ENCODE measurements around the gene CARNS1. TPM values are rescaled to one million over a fixed set of nuclear protein-coding genes. Genes with fewer than 3 reads are reported as not detected.

CARNS1 gene
- polyA plus RNA-seq, 1 experiment = 0.12 TPM

DNA sequence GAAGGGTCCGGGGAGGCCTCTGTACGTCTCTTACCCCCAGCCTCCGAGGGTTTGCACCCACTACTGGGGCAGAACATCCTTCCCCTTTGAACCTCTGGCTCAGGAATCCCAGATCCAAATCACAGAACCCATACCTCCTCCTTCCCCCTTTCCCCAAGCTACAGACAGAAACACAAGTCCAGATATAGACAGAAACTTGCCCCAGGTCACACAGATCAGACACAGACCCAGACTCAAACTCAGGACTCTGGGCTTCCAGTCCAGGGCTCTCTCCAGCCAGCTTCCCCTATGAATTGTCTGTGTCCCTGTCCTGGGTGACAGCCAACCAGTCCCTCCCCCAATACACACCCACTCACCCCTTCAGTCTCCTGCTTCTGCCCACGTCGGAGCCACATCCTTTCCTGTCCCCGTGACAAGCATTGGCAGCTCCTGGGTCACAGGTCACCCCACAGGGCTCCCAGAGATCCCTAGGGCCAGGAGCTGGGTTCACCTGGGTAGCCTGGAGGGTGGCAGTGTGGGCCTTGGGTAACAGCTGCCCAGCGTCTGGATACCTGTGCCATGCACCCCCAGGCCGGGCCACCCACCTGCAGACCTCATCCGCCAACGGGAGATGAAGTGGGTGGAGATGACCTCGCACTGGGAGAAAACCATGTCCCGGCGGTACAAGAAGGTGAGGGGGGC, 10.8 kb upstream of the CARNS1 start:
- H3K4me3 ChIP-seq (ENCODE audit: low read depth, low read length) = no peak overlapping the region
- no peak for TF ChIP-seq CTCF (IDR thresholded peaks at IDR 0.05; ENCODE audit: insufficient read depth, low read depth, low read length)
- 0 out of 2 replicates have a peak, but pooled peaks cover 2% of the 10 kb centered on the region for H3K36me3 ChIP-seq (ENCODE audit: control insufficient read depth, insufficient read depth, low read length)
- ChIA-PET CTCF (no interaction called here), POLR2A (no interaction called here)
- DNase-seq (ENCODE audit: low read depth) = no peak
- H3K27me3 ChIP-seq (ENCODE audit: control insufficient read depth, insufficient read depth, low read length) = peaks cover 4% of the 10 kb centered on the region

DNA sequence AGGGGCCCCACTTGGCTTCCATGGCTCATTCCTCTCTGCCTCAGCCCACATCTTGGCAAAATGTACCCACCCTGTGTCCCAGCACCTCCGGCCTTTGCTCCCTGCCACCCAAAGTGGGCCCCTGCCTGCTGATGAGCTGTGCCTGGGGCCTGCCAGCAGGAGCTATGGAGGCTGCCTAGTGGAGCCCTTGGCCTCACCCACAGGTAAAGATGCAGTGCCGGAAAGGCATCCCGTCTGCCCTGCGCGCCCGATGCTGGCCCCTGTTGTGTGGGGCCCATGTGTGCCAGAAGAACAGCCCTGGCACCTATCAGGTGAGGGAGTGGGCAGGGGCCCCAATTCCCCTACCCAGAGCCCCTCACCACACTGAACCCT, 10.3 kb upstream of the CARNS1 start:
- DNase-seq (ENCODE audit: low read depth) = no peak

DNA sequence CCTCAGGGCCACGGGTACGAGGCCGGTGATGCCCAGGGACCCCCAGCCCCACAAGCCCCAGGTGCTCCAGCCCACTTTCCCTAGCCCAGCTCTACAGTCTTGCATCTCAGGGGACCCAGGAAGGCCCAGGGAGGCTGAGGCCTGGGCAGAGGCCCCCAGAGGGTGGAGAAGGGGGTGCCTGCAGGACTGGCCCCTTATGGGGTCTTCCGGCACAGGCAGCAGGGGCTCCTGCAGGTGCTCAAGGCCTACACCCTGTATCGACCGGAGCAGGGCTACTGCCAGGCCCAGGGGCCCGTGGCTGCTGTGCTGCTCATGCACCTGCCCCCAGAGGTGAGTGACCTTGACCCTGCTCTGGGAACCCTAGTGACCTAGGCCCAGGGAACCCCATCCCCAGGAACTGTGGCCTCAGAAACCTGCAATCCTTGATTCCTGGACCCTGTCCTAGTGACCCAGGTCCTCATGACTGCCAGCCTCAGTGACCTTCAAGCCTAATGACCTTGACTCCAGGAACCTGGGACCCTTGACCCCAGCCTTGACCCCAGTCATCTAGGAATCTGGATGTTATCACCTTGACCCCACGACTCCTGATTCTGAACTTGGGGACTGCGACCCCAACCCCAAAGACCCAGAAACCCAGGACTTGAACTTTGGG, 9.7 kb upstream of the CARNS1 start:
- Histone ChIP-seq H3K36me3 (ENCODE audit: control insufficient read depth, insufficient read depth, low read length) (no peaks in the 10 kb centered on the region), H3K27me3 (ENCODE audit: control insufficient read depth, insufficient read depth, low read length) (peaks cover 8% of the 10 kb centered on the region), H3K4me3 (ENCODE audit: low read depth, low read length) (no peak overlapping the region)
- ChIA-PET POLR2A (interaction anchor here (0.6 kb wide), 1 partner anchor 352 kb away, joined by 12 read pairs; no protein-coding TSS in a partner anchor), CTCF (no interaction called here)
- no peak for TF ChIP-seq CTCF (IDR thresholded peaks at IDR 0.05; ENCODE audit: insufficient read depth, low read depth, low read length)
- no peak for DNase-seq (ENCODE audit: low read depth)

More for the DNA sequence above, 10.3 kb upstream of the CARNS1 start:
- ChIA-PET POLR2A (interaction anchor here (0.6 kb wide), 1 partner anchor 351 kb away, joined by 12 read pairs; no protein-coding TSS in a partner anchor), CTCF (no interaction called here)
- peaks cover 7% of the 10 kb centered on the region for H3K27me3 ChIP-seq (ENCODE audit: control insufficient read depth, insufficient read depth, low read length)
- H3K36me3 ChIP-seq (ENCODE audit: control insufficient read depth, insufficient read depth, low read length) = 0 out of 2 replicates have a peak, but pooled peaks cover 2% of the 10 kb centered on the region
- H3K4me3 ChIP-seq (ENCODE audit: low read depth, low read length) = no peak overlapping the region
- no peak for TF ChIP-seq CTCF (IDR thresholded peaks at IDR 0.05; ENCODE audit: insufficient read depth, low read depth, low read length)

GRCh38 chr11:67406420-67406968, 9.0 kb upstream of the CARNS1 start:
- H3K27me3 ChIP-seq (ENCODE audit: control insufficient read depth, insufficient read depth, low read length) = peaks cover 10% of the 10 kb centered on the region
- no peak for DNase-seq (ENCODE audit: low read depth)
- ChIA-PET CTCF (no interaction called here), POLR2A (no interaction called here)
- H3K4me3 ChIP-seq (ENCODE audit: low read depth, low read length) = no peak overlapping the region
- TF ChIP-seq CTCF (IDR thresholded peaks at IDR 0.05; ENCODE audit: insufficient read depth, low read depth, low read length) = no peak
- no peaks in the 10 kb centered on the region for H3K36me3 ChIP-seq (ENCODE audit: control insufficient read depth, insufficient read depth, low read length)

DNA sequence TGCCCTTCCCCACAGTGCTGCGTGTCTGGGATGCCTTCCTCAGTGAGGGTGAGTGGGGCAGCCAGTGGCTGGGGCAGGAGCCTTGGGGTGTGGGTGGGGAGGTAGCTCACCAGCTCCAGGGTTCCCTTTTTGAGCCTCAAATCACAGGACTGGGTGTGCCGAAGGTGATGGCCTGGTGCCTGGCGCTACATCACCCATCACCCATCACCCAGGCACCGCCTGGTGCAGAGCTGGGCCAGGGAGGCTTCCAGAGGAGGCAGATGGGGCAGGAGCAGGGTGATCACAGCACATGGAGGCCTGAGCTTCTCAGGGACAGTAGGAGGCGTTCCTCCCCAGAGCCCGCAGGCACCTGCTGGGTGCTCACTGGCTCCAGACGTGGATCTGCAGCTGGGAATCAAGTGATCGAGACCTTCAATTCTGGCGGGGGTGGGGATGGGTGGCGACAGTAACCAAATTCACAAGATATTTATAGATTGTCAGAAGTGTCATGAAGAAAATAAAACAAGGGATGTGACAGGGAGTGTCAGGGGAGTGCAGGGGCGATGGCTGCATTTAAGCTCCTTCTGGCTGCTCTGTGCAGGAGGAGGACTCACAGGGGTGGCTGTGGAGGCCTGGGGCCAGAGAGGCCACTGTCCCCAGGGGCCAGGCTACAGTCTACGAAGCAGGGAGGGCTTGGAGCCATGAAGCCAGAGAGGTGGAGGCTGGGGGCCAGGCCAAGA, 8.3 kb upstream of the CARNS1 start:
- TF ChIP-seq CTCF (IDR thresholded peaks at IDR 0.05; ENCODE audit: insufficient read depth, low read depth, low read length) = no peak
- DNase-seq (ENCODE audit: low read depth) = no peak
- H3K27me3 ChIP-seq (ENCODE audit: control insufficient read depth, insufficient read depth, low read length) = peaks cover 14% of the 10 kb centered on the region
- no peaks in the 10 kb centered on the region for H3K36me3 ChIP-seq (ENCODE audit: control insufficient read depth, insufficient read depth, low read length)
- no peak overlapping the region for H3K4me3 ChIP-seq (ENCODE audit: low read depth, low read length)
- CTCF ChIA-PET = interaction anchor here (0.8 to 1.0 kb wide), 2 partner anchors 13 to 21 kb away, joined by 4 read pairs; partner anchors contain the start of gene RPS6KB2
- POLR2A ChIA-PET = no interaction called here
